ENCODE measurements around the gene PDE6H.

DNA sequence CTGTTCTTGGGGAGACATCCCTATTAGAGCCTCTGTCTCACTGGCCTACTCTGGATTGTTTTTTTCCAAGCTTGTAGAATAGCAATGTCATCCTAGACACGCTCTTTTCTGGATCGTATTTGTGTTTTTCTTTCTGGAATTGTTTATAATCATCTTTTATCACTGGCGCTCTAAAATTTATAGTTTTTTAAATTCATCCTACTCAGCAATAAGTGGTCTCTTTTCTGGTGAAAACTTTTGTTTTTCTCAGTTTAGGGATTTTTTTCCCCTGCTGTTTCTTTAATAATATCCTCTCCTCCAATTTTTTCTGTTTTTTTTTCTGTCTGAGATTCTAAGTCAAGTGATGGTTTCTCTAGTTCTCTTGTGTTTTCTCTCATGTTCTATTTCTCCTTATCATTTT lies 25.2 kb downstream of the PDE6H start:
- no peak for TF ChIP-seq EZH2 (IDR thresholded peaks at IDR 0.05; ENCODE audit: borderline replicate concordance, low read depth, low read length, severe bottlenecking)
- TF ChIP-seq, protein P1, sequence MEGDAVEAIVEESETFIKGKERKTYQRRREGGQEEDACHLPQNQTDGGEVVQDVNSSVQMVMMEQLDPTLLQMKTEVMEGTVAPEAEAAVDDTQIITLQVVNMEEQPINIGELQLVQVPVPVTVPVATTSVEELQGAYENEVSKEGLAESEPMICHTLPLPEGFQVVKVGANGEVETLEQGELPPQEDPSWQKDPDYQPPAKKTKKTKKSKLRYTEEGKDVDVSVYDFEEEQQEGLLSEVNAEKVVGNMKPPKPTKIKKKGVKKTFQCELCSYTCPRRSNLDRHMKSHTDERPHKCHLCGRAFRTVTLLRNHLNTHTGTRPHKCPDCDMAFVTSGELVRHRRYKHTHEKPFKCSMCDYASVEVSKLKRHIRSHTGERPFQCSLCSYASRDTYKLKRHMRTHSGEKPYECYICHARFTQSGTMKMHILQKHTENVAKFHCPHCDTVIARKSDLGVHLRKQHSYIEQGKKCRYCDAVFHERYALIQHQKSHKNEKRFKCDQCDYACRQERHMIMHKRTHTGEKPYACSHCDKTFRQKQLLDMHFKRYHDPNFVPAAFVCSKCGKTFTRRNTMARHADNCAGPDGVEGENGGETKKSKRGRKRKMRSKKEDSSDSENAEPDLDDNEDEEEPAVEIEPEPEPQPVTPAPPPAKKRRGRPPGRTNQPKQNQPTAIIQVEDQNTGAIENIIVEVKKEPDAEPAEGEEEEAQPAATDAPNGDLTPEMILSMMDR (IDR thresholded peaks at IDR 0.05; ENCODE audit: borderline replicate concordance, extremely low read depth, low read length, poor library complexity, severe bottlenecking): no peak

Measured in DND-41 (cell line).